DND-41 (cell line): ENCODE results near the gene CACNA1H.

ENCODE experiments used
- EZH2 ChIP-seq: IDR thresholded peaks from 3 replicates; pipeline ENCODE4 v1.6.1; 2012; ENCODE audit warnings: borderline replicate concordance, low read depth, mild to moderate bottlenecking, moderate library complexity, low read length, inconsistent platforms; ENCODE audit not compliant: severe bottlenecking
- TF ChIP-seq, protein P1 (sequence below): IDR thresholded peaks from 2 replicates; pipeline ENCODE4 v1.5.1; 2012; ENCODE audit warnings: borderline replicate concordance, low read length, moderate library complexity, mild to moderate bottlenecking; ENCODE audit not compliant: poor library complexity, severe bottlenecking; ENCODE audit errors: extremely low read depth

DNA sequence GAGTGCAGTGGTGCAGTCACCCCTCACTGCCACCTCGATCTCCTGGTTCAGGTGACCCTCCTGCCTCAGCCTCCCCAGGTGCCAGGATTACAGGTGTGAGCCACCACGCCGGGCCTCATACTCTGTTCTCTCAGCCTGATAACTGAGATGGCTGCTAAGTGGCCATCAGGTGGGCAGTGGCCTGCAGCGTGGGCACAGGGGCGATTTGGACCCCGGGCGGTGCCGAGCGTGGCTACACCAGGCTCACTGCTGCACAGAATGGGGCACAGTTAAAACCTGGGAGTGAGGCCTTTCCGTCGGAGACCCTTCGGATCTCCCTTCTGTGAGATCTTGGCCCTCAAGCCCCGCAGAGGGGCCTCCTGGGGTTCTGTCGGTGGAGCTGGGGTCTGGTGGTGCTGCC lies 11.5 kb downstream of the CACNA1H start:
- no peak for TF ChIP-seq EZH2
- TF ChIP-seq, protein P1, sequence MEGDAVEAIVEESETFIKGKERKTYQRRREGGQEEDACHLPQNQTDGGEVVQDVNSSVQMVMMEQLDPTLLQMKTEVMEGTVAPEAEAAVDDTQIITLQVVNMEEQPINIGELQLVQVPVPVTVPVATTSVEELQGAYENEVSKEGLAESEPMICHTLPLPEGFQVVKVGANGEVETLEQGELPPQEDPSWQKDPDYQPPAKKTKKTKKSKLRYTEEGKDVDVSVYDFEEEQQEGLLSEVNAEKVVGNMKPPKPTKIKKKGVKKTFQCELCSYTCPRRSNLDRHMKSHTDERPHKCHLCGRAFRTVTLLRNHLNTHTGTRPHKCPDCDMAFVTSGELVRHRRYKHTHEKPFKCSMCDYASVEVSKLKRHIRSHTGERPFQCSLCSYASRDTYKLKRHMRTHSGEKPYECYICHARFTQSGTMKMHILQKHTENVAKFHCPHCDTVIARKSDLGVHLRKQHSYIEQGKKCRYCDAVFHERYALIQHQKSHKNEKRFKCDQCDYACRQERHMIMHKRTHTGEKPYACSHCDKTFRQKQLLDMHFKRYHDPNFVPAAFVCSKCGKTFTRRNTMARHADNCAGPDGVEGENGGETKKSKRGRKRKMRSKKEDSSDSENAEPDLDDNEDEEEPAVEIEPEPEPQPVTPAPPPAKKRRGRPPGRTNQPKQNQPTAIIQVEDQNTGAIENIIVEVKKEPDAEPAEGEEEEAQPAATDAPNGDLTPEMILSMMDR = no peak
